ENCODE data around the gene NTNG1. TPM values are rescaled to one million over a fixed set of nuclear protein-coding genes. Genes with fewer than 3 reads are reported as not detected.

NTNG1 gene
- total RNA-seq, 6 experiments from 2014 or later: not detected

DNA sequence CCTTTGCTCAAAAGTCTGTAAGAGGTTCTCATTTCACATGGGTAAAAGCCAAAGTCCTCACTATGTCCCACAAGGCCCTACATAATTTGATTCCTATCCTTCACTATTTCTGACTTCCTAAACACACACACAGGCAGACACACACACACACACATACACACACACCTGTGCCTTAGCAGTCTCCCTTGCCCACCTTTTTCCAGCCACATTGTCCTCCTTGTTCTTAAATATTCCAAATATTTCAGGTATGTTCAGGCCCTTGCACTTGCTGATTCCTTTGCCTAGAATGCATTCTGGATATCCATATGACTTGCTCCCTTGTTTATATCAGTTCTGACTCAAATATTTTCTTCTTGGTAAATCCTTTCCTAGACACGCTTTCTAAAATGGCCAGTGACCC lies 54.6 kb downstream of the NTNG1 start:
- WGBS (ENCODE audit: insufficient coverage, low coverage, low lambda C conversion rate, missing lambda C conversion rate): 50% methylated on average over 1 of the region's 1 CpG
- DNase-seq (no peak), ATAC-seq (no peak)
- no peak overlapping the region for H3K27ac ChIP-seq
- no peaks in the 10 kb centered on the region for H3K36me3 ChIP-seq
- intact Hi-C loops (cut with DNase I): no loop called here
- H3K4me3 ChIP-seq: no peak overlapping the region
- H3K9me3 ChIP-seq: no peaks in the 10 kb centered on the region
- no peaks in the 10 kb centered on the region for H3K27me3 ChIP-seq
- no peaks in the 10 kb centered on the region for H3K4me1 ChIP-seq
- no peak for TF ChIP-seq POLR2A (IDR thresholded peaks at IDR 0.05)
- TF ChIP-seq, protein P1, sequence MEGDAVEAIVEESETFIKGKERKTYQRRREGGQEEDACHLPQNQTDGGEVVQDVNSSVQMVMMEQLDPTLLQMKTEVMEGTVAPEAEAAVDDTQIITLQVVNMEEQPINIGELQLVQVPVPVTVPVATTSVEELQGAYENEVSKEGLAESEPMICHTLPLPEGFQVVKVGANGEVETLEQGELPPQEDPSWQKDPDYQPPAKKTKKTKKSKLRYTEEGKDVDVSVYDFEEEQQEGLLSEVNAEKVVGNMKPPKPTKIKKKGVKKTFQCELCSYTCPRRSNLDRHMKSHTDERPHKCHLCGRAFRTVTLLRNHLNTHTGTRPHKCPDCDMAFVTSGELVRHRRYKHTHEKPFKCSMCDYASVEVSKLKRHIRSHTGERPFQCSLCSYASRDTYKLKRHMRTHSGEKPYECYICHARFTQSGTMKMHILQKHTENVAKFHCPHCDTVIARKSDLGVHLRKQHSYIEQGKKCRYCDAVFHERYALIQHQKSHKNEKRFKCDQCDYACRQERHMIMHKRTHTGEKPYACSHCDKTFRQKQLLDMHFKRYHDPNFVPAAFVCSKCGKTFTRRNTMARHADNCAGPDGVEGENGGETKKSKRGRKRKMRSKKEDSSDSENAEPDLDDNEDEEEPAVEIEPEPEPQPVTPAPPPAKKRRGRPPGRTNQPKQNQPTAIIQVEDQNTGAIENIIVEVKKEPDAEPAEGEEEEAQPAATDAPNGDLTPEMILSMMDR (IDR thresholded peaks at IDR 0.05): no peak

GRCh38 chr1:107196973-107197562 lies 56.2 kb downstream of the NTNG1 start:
- H3K9me3 ChIP-seq: no peaks in the 10 kb centered on the region
- DNase-seq (no peak), ATAC-seq (no peak)
- no peaks in the 10 kb centered on the region for H3K36me3 ChIP-seq
- no peaks in the 10 kb centered on the region for H3K4me1 ChIP-seq
- no peak overlapping the region for H3K27ac ChIP-seq
- intact Hi-C loops (cut with DNase I): no loop called here
- WGBS (ENCODE audit: insufficient coverage, low coverage, low lambda C conversion rate, missing lambda C conversion rate): 28% methylated on average over 5 of the region's 5 CpGs
- TF ChIP-seq, protein P1 (IDR thresholded peaks at IDR 0.05): peak in 2 of 4 donors; percentile 23 to 34
- TF ChIP-seq POLR2A (IDR thresholded peaks at IDR 0.05): no peak
- no peak overlapping the region for H3K4me3 ChIP-seq
- no peaks in the 10 kb centered on the region for H3K27me3 ChIP-seq

DNA sequence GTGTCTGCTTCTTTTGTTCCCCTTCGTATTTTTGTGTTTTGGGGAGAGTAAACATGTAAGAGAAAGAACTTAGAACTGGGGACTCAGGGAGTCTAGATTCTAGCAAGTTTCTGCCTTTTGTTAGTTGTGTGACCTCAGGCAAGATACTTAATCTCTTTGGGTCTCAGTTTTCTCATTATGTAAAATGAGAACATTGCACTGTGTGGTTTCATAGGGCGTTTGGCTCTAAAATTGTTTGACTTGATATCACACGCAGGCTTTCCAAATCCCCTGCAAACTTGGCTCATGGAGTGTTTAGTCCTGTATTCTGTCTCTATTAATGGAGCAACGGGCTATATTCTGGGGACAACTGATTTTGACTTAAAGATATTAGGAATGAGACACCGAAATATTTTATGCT lies 57.7 kb downstream of the NTNG1 start:
- WGBS (ENCODE audit: insufficient coverage, low coverage, low lambda C conversion rate, missing lambda C conversion rate): 23% methylated on average over 5 of the region's 5 CpGs
- intact Hi-C loops (cut with DNase I): no loop called here

DNA sequence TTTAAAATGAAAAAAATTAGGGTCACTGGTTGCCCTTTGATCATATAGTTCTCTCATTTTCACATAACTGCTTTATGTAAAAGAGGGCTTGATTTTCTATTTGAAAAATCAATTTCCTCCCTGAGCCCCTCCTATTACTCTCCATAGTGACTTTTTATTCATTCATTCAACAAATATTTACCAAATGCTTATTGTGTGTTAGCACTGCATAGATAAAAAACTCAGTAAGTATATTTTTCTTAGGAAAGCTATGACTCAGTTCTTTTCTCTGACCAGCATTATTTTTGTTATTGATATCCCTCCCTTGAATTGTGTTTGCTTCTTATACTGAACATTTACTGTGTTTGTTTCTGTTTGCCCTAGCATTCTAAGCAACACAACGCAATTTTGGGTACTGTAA lies 59.8 kb downstream of the NTNG1 start:
- ATAC-seq (no peak), DNase-seq (no peak)
- H3K4me3 ChIP-seq: no peak overlapping the region
- no peak overlapping the region for H3K27ac ChIP-seq
- TF ChIP-seq, protein P1 (IDR thresholded peaks at IDR 0.05): no peak
- no peak for TF ChIP-seq POLR2A (IDR thresholded peaks at IDR 0.05)
- H3K4me1 ChIP-seq: no peaks in the 10 kb centered on the region
- H3K9me3 ChIP-seq: no peaks in the 10 kb centered on the region
- intact Hi-C loops (cut with DNase I): no loop called here
- H3K27me3 ChIP-seq: no peaks in the 10 kb centered on the region
- H3K36me3 ChIP-seq: no peaks in the 10 kb centered on the region
- 69% methylated on average over 1 of the region's 1 CpG for WGBS (ENCODE audit: insufficient coverage, low coverage, low lambda C conversion rate, missing lambda C conversion rate)

More for the DNA sequence above, 57.7 kb downstream of the NTNG1 start:
- H3K4me3 ChIP-seq: no peak overlapping the region
- ATAC-seq (peak; percentile 82 to 89 (median 88)), DNase-seq (peak in 1 of 3 donors; percentile 60)
- H3K36me3 ChIP-seq: no peaks in the 10 kb centered on the region
- no peaks in the 10 kb centered on the region for H3K27me3 ChIP-seq
- H3K4me1 ChIP-seq: no peaks in the 10 kb centered on the region
- no peaks in the 10 kb centered on the region for H3K9me3 ChIP-seq
- no peak overlapping the region for H3K27ac ChIP-seq
- TF ChIP-seq POLR2A (IDR thresholded peaks at IDR 0.05): no peak
- TF ChIP-seq, protein P1 (IDR thresholded peaks at IDR 0.05): no peak

Measured in right lobe of liver (tissue), 6 donors.